HG02981 (cell line): Measurements from ENCODE around the gene DAAM1.

Source experiments
- ATAC-seq: cut with Tn5 transposase; IDR thresholded peaks from one replicate; pipeline ENCODE4 v1.9.1; 2021; ENCODE audit warnings: mild to moderate bottlenecking, moderate library complexity; ENCODE audit not compliant: unreplicated experiment

DAAM1 gene

DNA sequence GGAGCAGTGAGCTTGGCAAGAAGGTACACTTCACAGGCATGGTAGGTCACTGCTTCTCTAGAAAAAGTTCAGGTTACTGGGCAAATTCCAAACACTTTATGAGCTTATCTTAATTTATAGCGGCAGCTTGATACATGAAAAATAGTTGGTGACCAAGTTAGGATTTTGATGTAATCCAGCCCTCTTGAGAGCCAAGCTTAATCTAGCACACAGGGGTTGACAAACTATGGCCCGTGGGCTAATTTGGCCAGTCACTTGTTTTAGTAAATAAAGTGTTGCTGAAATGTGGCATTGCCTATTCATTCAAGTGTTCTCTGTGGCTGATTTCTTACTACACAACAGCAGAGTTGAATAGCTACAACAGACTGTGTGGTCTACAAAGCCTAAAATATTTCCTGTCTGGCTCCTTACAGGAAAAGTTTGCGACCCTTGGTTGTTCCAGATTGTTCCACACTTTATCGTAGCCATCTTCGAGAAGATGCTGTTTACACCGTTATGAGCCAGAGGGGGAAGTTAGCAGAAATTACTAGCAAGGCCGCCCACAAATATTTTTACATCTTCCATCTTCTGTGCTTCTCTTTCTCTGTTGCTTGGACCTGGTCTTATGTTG is 120.9 kb downstream of the DAAM1 start:
- ATAC-seq: no peak

DNA sequence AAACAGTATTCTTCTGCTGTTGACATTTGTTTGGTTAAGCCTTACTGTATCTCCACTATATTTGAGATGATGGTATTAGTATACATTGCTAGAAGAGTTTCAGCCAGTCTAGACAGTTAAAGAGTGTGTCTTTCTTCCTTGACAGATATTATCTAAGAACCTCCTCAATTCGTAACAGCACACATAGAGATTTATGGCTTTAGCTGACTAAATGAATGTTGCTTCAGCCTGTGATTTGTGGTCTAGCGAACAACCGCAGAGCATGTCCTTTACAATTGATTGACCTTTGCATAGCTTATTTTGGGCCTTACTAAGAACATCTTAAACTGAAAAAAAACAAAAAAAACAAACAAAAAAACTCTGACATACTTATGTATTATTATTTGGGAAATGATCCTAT is 122.2 kb downstream of the DAAM1 start:
- ATAC-seq: no peak

DNA sequence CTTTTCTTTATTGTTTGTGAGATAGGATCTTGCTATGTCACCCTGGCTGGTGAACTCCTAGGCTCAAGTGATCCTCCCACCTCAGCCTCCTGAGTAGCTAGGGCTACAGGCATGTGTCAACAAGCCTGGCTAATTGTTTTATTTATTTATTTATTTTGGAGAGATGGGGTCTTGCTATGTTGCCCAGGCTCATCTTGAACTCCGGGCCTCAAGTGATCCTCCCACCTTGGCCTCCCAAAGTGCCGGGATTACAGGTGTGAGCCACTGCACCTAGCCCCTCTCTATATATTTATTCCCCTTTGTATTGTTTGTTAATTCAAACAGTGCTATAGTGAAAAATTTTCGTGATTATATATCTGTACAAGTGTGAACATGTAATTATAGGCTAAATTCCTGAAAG is 123.3 kb downstream of the DAAM1 start:
- ATAC-seq: no peak

DNA sequence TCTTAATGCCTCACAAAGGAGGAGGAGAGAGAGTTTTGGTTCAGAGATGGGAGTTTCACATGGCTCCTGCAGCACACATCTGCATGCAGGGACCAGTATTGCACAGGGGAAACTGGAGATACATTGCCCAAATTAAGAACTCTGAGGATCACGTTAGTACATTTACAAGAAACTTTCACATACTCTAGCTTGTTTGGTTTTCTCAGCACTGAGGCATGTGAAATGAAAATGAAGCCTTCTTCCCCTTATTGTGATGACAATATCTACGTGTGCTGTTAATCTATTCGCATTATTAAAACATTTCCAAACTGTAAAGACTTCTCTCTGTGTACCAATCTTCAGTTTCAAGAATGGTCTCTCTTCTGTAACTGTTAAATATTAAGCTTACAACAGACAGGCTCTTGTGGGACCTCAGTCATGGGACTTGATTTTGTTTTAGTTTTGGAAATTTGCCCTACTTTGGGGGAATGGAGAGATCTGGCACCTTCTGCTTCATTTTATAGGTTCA is 124.7 kb downstream of the DAAM1 start:
- ATAC-seq: peak; percentile 58

DNA sequence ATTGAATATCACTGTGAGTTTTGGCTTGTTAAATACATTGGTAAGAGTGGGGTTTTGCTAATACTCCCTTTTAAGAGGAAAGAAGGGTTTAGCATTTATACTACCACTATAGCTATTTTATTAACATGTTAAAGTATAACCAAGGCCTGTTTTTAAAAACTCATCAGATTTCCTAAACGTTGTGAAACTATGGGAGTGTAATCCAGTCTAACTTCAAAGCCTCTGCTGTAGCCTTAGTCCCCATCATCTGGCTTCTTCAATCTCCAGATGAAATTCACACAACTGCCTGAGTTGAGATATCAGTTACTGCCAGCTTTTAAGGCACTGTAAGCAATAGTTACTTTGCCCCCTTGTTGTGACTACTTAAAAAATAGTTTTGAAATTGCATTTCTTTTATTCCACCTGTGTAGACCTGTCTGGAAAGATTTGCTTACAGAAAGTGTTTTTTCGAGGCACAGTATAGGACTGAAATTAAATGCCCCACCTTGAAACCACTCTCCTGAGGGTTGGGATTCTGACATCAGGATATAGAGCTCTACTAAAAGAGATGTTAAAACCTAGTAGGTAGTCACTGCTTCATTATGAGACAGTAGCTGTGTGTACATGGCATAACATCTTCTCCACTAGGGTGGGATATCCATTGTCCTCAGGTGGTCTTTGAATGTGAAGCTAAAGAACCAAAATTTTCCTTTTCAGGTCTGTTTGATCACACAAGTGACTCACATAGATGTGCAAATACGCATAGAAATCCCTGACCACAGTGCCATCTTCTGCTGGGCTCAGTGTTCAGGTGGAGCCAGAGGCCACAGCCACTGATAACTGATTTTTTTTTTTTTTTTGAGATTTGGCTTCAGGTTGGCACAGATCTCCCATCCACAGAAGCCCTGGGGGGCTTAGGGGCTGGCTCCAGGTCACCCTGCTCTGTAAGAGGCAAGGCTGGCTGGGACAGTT is 125.5 kb downstream of the DAAM1 start:
- ATAC-seq: no peak

DNA sequence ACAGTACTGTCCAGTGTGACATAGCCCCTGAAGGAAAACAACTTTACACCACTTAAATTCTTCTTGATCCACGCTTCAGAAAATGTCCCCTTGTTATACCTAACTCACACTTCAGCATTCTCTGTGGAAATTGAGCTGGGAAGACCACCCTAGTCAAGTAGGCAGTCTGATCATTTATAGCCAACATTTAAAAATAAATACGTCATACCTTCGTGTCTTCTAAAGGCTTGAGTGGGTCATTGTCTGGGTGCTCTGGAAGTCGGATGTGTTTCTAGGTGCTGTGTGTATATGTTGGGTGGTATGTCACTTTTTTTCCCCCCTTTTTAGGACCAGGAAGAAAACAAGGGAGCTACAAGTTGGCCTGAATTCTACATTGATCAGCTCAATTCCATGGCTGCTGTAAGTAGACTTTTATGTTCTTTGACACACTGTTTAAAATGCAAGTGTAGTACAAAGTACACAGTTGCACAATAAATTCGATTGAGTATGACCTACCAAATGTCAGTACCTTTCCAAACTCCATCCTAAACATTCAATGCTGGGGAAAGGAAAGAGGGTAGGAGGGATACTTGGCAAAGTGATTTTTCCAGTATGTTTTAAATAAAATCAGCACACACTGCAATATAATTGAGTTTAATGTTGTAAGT is 126.6 kb downstream of the DAAM1 start:
- ATAC-seq: no peak

DNA sequence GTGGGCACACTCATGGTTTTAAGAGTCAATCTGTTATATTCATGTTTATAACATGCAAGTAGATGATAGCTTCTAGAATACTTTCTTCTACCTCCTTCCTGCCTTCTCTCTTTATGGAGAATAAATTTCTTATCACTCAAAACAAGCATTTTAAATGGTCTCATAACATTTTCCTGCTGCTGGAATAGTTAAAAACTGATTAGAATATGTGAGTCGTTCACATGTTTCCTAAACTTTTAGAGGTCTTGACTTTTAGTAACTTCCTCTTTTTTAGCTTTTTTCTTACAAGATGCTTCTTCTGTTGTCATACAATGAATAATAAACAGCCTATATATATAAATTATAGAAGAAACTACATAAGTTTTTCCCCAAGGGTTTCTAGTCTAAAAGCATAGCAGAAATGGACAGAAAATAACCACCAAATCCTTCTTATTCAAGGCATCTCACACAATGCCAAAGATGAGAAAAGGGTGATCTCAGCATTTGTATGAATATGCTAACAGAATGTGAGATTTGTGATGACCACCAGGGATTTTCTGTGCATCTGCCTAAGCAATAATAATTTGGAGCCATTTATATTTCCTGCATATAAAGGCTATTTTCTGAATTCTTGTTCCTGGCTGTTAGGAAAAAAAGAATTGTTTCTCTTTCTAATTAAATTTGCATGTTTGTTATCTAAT is 127.8 kb downstream of the DAAM1 start:
- ATAC-seq: no peak

DNA sequence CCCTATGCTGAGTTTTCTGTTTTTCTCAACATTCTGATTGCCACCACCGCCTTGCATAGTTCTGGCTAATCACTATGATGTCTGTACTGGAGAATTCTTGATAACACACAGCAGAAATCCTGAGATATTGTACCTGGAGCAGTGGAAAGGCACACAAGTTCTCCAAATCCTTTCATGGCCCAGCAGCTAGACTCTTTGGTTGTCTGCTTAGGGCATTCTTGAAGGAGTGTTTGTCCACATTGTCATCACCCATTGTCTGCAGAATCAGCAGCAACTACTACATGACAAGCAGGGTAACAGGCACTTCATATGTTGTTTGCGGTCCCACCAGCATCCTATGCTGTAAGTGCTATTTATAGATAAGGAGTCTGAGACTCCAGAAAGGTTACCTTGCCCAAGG is 128.9 kb downstream of the DAAM1 start:
- ATAC-seq: no peak

DNA sequence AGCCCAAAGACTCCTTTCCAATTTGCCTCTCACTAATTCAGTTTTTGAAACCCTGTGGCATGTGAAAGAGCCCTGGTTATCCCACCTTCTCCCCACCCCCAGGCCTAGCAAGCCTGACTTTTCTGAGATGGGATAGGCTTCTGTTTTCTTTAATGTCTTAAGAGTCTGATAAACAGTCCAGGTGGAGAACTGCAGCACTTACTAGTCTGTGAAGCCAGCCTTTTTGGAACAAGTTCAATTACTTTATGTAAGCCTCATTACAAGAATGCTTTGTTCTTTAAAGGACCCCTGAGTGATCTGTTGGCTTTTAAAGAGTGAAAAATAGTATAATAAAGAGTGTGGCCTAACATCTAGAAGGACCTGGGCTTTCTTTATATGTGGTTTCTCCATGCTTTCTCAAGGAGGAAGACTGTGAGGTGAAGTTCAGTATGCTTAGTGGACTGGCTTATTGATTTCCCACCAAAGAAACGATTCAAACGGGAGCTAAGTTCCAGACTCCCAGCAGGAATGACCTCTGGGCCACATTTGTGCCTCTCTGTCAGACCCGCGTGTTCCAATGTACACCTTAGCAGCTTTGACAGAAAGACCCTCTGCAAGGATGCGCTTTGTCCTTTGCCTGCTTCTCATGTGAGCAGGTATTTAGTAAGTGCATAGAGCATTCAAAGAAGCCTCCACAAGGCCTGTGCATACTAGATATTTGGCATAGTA is 129.5 kb downstream of the DAAM1 start:
- no peak for ATAC-seq

DNA sequence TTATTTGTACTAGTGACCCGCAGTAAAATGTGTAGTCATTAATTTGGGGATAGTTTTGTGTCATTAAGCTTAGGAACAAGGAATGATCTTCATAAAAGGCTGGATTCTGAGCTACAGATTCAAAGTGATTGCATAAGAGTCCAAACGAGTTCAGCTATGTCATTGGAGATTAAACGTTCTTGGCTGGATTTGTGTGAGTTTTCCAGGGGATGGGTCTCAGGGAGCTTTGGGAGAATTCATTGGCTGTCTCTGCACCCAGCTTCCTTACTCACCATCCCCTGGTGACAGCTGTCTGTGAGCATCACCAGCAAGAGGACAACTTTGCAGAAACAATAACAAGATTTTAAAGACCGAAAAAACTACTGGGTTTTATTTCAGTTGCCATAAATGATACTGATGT is 130.4 kb downstream of the DAAM1 start:
- ATAC-seq: no peak

DNA sequence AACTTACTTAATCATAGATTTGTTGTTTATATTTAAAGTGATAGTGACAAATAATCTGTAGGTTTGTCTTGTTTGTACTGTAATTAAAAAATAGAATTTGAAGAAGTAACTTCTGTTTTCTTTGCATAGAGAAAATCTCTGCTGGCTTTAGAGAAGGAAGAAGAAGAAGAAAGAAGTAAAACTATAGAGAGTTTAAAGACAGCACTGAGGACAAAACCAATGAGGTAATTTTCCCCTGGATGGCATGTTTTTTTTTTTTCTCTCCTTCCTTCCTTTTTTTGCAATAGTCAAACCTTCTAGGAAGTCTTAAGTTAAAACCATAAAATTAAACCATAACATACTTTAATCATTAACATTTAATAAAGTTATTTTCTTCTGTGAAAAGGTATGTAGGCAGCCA is 131.9 kb downstream of the DAAM1 start:
- no peak for ATAC-seq

DNA sequence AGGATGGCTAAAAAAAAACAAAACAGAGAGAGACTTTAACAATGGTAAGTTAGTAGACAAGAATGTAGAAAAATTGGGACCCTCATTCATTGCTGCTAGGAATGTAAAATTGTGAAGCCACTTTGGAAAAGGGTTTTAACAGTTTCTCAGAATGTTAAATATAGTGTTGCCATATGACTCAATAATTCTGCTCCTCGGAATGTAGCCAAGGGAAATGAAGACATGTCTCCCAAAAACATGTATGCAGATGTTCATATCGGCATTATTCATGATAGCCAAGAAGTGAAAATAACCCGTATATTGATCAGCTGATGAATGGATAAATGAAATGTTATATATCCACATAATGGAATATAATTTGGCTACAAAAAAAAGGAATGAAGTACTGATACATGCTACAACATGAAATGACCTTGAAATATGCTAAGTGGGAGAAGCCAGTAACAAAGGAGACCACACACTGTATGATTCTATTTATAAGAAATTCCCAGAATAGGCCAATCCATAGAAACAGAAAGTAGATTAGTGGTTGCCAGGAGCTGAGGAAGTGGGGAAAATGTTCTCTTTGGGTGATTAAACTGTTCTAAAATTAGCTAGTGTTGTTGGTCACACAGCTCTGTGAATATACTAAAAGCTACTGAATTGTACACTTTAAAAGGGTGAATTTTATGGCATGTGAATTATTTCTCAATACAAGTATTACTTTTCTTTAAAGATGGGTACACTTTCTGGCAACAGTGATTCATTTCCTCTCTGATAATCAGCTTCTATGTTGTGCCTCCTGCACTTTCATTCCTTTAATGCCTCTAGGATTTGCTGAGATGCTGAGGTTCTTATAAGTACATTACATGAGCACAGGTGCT is 132.5 kb downstream of the DAAM1 start:
- ATAC-seq: no peak

DNA sequence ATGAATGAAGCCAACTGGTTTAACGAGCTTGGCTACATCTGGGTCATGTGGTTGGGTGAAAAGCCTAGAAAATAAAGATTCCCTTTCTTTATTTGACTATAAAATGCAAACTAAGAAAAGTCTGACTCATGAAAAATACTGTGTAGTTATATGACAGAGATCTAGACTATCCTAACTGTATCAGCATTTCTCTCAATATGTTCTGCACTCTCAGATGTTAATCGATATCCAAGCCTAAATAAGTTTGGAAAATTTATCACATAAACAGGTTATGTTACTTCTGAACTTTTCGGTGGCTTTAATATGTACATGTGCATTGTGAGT is 133.1 kb downstream of the DAAM1 start:
- no peak for ATAC-seq

DNA sequence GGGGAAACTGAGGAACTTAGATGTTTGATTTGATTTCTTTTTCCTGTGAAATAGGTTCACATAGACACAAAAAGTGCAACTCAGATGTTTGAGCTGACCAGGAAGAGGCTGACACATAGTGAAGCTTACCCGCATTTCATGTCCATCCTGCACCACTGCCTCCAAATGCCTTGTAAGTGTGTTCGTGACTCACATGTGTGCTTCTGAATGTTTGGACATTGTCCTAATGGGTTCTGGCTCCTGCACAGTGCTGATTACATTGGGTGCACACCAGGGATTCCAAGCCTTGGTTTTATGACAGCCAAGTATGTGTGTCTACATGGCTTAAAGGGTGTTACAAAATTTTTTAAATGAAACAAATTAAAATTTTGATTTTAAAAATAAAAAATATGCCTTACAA is 137.4 kb downstream of the DAAM1 start:
- ATAC-seq: no peak

DNA sequence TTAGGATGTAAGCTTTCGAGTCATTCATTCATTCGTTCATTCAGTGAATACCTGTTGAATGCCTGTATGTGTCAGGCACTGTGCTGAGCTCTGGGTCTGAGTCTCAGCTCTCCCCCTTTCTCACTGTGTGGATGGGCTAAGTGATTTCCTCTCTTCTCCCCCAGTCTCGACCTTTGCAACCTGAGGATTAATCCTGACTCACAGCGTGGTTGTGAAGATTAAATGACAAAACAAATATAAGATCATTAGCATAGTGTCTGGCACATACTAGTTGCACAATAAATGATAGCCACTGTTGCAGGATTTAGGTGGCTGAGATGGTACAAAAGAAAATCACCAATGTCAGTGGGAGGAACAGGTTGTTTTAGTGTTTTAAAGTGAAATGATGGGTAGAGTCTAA is 140.0 kb downstream of the DAAM1 start:
- no peak for ATAC-seq

DNA sequence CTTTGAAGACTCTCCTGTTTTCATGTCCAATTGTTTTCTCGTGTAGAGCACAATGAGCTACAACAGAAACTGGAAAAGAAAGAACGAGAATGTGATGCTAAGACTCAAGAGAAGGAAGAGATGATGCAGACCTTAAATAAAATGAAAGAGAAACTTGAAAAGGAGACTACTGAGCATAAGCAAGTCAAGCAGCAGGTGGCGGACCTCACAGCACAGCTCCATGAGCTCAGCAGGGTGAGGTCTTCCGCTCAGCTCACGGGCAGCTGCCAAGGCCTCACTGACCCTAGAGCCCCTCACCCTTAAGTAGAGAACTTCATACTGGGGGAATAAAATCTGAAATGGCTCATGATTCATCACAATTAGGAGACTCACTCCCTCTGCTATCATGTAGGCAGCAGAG is 142.0 kb downstream of the DAAM1 start:
- ATAC-seq: peak; percentile 57

DNA sequence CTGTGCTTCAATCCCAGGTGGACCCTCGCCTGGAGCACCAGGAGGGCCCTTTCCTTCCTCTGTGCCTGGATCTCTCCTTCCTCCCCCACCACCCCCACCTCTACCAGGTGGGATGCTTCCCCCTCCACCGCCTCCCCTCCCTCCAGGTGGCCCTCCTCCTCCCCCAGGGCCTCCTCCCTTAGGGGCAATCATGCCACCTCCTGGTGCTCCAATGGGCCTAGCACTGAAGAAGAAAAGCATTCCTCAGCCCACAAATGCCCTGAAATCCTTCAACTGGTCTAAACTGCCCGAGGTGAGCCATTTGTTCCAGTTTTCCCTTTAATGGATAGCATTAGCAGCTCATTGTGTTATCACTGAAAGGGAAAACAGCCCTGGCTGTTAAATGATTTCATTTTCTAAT is 142.8 kb downstream of the DAAM1 start:
- ATAC-seq: no peak

DNA sequence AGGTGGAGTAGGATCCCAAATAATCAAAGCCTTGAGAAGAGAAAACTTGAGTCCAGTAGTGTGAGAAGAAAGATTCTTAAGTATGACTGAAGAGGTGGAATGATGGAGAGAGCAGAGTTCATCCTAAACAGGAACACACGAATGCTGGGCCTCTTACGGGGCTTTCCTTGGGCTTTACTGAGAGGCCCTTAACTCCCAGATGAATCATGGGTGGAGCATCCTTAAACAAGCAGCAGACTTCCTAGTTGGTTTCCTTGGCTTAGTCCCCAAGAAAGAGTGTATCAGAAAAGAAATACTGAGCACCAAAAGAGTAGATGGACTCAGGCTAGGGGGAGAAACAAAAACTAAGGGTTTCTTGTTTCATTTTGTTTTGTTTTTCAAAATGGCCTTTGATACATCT is 144.3 kb downstream of the DAAM1 start:
- ATAC-seq: no peak

DNA sequence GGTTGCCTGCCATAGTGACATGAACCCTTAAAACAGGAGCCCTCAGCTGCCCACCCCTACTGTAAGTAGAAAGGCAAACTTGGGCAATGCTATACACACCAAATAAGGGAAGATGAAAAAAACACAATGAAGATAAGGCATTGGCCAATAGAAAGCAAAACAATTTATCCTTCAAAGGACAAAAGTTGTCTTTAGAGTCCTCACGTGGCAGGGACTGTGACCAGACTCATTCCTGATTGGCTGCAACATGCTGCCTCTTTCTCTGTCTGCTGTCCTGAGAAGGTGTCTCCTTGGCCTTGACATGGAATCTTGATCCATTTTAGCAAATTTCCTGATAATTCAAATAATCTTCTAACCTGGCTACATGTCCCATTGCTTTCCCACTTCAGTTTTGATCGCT is 144.8 kb downstream of the DAAM1 start:
- ATAC-seq: no peak

DNA sequence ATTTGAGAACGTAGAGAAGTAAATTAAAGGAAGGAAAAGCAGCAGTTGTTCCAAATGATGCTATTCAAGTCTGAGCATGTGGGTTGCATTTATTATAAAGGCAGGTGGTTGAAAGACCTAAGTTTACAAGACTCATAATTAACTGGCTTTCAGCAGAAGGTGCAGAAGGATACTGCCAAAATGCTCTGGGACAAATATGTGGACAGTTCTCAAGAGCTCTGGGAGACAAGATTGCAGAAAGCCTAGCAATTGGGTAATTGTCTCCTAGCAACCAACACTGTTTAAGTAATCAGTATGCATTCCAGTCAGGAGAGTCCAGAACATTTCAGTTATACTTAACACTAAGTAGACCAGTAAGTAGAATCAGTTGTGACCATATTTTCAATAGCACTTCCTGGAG is 145.2 kb downstream of the DAAM1 start:
- no peak for ATAC-seq
